HK-2 (cell line): ENCODE measurements around the gene MDGA2.

Source experiments
- DNase-seq: peaks from one replicate; pipeline ENCODE4 v3.0.0-alpha.2; 2018; ENCODE audit not compliant: unreplicated experiment

The MDGA2 gene

DNA sequence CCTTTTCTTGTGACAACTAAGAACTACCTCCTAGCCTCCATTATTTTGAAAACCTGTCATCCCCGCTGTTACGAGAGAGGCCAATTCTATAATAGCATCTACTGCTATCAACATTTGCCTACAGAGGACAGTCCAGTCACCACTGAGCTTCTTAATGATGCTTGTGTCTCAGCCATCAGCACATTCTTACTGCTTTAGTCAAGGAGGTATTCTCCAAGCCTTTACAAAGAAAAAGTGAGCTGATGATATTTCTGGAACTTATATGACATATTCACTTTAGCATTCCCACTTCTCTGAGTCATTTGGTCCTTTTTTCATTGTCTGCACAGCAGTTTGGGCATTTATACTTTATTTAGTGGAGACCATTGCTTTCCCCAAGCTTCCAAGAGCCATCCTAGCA lies 526.1 kb downstream of the MDGA2 start:
- no peak for DNase-seq

DNA sequence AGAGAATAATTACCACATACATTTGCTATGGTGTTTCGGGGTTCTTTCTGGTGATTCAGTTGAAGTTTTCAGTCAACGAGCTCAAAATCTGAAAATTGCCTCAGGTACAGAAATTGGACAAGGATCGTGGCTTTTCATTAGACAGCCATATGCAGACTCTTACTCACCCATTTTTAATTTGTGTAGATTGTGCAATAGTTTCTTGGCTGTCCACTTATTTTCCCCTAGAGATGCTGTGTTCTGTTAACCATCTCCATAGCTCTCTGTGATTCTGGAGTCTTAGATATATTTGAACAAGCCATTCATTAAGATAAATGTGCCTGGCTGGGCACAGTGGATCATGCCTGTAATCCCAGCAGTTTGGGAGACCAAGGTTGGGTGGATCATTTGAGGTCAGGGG lies 526.7 kb downstream of the MDGA2 start:
- DNase-seq = no peak

DNA sequence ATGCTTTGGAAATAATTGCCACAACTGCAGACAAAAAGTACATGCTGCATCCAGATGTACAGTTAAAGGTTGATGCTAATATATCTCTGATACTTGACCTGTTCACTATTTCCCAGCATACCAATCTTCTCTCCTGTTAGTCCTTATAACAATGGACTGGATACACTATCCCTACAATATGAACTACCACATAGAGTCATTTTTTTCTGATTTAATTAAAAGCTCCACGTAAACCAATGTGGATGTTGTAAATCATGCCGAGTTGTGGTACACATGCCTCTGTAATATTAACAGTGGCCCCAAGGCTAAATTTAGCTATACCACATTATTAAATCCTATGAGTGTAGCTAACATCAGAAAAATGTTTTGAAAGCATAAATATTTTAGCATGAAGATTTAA lies 554.8 kb downstream of the MDGA2 start:
- no peak for DNase-seq

DNA sequence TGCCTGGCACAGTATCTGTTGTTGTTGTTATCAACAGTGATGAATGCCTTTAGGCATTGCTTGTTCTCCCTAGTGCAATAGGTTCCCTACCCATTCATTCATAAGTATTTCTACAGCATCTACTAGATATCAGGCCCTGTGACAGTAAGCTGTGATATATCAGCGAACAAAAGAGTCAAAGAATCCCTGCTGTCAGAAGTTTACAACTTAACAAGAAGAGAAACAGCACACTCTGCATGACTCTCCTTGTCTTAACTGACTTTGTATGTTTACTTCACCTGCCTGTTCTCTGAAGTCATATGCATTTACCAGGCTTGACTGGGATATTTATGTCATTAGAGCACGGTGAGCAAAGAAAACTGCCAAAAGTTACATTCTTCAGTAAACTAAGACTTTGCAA lies 571.6 kb downstream of the MDGA2 start:
- no peak for DNase-seq

DNA sequence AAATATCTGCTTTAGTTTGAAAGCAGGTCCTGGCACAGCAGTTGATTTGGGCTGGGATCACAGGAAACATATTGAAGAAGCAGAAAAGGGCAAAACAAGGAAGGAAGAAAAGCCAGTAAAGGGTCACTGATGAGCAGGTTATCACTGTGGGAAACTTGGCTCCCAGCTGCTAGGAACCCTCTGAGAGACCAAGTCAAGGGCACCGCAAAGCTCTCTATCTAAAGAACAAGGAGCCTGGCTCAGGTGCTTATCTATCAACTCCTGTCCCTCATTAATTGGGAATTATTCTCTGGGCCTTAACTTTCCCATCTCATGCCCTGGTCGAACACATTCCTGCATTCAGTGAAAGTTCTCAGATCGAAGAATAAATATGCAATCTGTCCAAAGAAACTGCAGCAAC lies 572.9 kb downstream of the MDGA2 start:
- DNase-seq = no peak

DNA sequence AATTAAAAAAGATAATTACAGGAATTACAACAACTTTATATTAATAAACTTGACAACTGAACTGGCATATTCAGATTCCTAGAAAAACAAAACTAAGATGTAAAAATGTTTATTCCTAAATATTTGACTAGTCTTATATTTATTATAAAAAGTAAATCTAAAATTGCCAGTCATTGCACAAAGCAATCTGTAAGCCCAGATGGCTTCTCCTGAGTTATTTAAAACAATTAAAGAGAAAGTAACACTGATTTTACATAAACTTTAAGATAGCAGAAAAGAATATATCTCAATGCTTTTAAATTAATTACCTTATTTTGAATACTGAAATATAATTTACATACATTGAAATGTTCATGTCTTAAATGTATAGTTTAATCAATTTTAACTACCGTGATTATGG lies 589.7 kb downstream of the MDGA2 start:
- no peak for DNase-seq

DNA sequence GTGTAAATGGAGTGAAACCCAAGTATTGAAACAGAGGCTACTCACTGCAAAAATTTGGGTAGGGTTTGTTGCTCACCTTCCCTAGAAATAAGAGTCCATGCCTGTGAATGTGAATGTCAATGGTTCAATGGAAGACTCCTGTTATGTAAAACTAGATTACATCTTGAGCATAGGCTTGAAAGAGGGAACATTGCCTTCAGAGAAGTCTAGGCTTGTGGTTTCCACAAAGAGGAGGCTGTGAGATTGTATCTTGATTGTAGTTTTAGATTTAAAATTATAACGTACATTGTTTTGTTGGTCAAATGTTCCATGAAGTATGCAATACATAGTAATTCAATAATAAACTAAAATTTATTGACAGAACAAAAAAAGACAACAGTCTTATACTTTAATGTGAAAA lies 610.1 kb downstream of the MDGA2 start:
- no peak for DNase-seq

DNA sequence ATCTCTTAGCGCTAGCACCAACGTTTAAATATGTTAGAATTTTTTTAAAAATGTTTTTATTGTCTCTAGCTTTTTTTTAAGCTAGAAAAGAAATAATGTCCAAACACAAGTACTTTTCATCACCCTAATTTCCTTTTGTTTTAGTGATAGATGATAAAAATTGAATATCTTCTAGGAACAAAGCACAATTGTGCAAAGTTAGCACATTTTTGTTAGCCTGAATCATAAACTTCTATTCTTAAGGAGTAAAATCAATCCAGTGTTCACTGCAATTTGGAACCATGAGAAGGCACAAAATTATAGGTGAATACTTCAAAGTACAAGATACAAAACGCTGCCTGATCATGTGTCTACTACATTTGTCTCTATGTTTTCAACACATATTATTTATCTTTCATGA lies 615.4 kb downstream of the MDGA2 start:
- no peak for DNase-seq

DNA sequence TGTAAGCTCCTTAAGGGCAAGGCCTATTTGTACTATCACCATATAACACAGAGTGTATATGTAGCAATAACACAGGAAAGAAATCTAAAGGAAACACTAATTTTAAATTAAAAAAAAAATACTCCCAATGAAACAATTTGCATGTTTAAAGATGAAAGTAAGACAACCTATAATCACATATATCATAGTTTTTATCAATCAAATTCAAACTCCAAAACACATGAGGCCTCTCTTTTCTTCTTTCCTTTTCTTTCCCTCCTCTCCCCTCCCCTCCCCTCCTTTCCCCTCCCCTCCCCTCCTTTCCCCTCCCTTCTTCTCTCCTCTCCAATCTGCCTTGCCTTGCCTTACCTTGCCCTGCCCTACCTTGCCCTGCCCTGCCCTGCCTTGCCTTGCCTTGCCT lies 618.0 kb downstream of the MDGA2 start:
- DNase-seq = no peak

DNA sequence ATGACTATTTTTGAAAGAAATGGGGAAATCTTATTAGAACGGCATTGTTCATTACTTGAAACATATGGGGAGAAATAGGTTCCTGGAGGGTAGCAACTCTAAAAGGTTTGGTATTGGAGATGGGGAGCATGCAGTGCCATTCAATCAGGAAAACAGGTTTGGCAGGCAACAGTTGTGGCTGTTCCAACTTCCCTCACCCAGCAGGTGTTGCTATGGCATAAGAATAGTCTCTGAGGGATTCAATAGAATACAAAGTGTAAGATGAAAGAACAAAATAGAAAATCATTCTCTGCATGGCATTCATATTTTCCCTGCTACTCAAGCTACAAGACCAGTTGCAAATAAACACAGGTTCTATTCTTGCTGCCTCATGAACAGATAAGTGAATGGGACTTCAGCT lies 630.6 kb downstream of the MDGA2 start:
- no peak for DNase-seq

DNA sequence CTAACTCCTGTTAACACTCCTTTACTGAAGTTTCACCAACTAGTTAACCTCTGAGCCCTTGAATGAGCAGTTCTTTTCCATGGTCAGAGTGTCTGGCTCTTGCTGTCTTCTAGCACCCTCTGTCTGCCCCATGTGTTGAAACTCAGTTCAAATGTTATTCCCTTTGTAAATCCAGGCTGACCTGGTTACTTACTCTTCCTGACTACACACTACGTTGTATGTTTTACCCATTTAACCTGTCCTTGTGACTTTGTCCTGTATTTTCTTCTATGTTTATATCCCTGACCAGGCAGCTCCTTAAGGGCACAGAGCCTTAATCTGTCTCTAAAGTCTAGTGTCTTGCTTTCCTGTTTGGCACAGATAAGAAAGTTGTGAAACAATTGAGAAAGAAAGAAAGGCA lies 634.9 kb downstream of the MDGA2 start:
- DNase-seq = no peak

DNA sequence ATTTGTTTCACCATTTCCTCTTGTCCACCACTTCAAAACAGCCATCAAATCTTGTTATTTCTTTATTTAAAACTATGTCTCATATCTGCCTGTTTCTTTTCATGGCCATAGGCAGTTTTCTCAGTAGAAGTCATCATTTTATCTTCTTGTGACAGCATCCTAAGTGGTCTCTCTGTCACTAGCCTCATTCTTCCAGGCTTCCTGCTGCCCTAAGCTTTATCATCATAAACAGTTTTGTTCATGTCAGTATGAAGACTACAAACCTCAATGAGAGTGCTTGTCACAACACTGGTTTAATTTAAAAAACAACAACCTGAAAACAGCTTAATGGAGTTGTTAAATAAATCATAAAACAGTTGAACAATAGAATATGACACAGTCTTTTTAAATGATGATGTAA lies 636.1 kb downstream of the MDGA2 start:
- DNase-seq = no peak

DNA sequence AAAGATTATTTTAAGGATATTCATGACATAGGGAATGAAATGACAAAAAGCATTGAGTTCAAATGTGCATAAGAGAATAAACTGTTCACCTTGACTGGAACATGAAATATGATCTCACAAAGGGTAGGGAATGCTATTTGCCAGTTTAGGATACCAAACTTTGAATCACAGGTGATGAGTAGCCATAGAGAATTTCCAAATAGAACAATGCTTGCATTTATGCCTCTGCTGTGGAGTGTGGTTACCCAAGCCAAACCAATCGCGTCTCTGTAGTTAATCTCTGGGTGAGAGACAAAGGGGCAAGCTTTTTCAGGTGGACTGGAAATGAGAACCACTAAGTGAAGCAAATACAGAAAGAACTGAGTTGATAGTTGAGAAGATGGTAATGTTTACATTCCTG lies 652.7 kb downstream of the MDGA2 start:
- no peak for DNase-seq

DNA sequence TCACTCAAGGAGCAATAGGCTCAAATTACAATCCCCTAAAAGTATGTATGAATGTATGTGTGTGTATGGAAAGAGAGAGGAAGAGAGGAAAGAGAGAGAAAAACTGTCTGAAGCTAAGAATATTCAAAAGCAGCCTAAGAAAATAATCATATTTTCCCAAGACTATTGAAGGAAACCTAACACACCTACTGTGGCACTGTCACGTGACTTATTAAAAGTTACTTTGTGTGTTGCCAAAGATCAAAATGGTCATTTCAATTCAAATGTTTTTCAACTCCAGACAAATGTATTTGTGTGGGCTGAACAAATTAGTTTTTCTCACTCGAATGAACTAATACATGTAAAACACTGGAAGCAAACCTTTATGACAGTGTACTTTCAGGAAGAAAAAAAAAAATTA lies 654.9 kb downstream of the MDGA2 start:
- no peak for DNase-seq

DNA sequence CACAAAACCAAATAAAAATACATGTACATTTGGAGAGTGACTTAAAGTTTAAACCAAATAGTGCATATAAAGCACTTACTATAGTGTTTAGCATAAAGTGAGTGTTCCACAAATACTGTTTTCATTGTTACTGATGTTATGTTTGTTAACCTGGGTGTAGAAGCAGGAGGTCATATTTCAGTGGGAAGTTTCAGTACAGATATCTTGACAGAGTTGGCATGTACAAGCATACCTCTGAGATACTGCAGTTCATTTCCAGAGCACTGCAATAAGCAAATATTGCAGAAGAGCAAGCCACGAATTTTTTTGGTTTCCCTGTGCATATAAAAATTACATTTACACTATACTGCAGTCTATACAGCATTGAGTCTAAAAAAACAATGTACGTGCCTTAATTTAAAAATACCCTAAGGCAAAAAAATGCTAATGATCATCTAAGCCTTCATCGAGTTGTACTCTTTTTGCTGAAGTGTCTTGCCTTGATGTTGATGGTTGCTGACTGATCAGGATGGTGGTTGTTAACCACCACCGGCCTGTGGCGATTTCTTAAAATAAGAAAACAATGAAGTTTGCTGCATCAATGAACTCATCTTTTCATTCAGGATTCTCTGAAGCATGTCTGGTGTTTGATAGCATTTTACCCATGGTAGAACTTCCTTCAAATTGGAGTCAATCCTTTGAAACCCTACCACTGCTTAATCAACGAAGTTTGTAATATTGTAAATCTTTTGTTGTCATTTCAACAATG lies 662.7 kb downstream of the MDGA2 start:
- DNase-seq = no peak

DNA sequence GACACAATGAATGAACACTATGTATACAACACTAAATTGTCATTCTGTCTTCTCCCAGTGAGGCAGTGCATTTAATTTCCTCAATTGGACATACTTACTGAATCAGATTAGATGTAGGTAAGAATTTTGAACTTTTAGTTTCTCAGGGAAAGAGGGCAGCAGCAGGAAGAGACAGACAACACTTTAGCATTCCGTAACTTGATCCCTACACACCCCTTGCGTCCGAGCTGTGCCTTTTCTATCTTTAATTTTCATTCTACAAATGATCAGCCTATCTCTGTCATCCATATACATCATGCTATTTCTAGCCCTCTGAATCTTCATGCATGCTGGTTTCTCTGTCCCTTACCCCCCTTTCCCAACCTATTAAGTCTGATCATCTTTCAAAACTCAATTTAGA lies 665.8 kb downstream of the MDGA2 start:
- DNase-seq = no peak

DNA sequence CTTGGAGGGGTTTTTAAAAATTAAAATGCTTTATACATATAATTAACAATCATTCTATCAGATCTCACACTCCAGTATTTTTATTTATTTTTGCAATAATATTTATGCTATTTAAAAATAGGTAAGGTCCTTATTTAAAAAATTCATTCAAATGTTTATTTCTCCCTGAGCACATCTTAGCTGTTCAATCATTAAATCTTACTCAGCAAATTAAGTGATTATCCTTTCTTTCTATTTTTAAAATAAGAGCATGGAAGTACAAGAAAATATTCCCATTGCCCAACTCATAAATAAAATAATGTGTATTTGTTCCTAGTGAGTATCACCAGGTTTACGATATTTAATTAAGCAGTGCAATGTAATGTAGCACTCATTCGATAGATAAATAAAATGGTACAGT lies 666.7 kb downstream of the MDGA2 start:
- DNase-seq = no peak

DNA sequence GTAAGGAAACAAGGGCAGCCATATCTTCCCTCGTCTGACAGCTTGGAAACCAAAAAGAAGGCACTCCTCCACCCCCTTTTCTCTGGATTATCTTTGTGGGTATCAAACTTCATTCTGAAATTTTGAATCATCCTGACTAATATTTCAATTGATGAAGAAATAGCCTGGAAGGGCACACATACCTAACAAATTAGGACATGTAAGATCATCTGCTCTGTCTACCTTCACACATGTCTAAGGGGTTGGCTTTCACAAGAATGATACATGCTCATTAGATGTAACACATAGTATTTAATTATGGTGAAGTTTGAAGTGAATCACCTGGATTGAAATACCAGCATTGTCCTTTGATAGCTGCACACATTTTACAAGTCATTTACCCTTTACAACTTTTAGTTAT lies 675.7 kb downstream of the MDGA2 start:
- DNase-seq = no peak

DNA sequence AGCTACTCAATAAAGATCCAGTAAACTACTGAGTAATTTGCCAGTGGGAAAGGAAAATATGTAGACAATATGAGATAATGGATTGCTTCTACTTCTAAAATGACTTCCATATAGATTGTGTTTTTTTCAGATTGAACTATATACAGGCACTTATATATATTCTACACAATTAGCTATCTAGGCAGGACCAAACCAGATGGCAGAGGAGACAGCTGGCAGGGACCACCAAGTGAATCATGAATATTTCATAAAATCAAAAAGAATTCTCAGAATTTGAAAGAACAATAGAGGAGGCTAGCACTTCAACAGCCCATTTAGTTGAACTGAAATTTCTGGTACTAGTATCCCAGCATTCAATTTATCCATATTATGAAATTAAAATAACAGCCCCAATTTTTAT lies 685.8 kb downstream of the MDGA2 start:
- DNase-seq = no peak

DNA sequence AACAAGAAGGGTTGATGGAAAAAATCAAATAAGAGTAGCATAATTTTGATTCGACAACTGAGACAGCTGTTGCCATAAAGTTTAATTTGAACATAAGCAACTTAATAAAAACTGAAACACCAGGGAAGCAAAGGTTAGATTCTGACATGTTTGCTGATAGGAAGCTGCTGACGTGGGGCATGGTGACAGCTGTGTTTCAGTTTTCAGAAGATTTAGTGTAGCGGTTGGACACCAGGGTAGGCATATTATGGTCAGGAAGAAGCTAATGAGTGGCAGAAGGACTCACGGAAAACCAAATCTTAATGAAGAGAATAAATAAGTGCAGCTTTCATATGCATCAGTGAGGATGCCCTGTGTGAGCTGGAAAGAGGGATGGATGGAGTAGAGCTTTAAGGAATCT lies 687.1 kb downstream of the MDGA2 start:
- no peak for DNase-seq

DNA sequence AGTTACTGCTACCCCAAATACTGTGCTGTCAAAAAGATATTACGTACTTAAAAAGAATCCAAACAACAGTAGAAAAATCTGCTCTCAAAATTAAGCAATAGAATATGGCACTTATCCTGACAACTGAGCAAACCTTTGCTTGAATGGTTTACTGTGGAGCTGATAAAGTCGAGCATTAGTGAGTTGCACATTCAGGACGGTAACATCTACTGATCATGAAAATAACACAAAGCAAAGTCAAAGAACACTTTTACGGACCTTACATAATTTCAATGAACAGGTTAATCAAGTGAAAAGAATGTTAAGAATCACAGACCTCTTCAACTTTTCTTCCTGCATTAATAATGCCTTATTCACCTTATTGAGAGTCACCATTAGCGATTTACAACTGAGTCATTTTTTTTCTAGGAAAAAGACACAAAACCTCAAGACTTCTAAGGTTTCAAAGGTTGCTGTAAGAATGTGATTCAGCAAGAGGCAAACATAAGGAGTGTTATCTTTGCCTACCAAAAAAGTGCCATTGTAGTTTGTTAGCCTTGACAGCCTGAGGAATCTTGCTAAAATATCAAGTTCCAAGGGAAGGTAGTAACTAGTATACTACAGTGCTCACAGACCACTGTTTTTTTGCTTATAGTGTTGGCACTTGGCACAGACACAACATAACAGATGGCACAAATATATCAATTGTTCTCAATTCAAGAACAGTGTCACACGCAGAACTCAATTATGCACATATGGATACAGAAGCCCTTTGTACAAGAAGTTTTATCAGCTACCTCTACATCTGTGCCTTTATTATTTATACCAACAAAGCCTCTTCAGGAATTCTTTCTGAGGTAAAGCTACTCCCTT lies 689.6 kb downstream of the MDGA2 start:
- no peak for DNase-seq

DNA sequence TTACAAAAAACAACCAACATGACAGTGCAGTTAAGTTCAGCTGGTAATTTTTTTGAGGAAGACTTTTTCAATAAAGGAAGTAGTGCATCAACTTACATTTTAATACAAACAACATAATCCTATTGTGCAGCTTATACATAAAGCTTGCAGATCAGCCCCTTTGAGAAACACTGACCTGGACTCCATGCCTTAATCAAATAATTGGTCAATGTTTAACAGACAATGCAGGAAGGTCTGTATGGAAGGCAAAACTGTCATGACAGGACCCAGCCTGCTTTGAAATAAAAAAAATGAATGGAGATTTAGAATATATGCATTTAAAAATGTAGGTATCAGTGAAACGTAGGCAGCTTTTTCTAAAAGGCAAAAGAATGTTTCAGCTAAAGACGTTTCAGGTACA lies 702.1 kb downstream of the MDGA2 start:
- DNase-seq = no peak

DNA sequence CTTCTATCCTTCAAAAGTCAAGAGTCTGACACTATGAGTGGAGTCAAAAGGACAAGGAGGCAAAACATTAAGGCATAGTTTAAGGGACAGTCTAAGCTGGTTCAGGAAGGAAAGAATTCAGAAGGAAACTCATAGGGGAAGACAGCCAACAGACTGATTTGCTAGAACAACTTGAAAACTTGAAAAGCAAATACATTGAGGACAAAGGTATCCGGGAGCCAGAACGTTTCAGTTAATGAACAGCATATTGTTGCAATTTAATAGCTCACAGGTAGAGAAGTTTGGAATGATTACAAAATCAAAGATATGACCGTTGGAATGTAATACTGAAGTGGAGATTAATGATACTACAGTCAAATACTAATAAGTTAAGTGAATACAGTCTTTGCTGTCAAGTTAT lies 711.0 kb downstream of the MDGA2 start:
- DNase-seq = no peak

DNA sequence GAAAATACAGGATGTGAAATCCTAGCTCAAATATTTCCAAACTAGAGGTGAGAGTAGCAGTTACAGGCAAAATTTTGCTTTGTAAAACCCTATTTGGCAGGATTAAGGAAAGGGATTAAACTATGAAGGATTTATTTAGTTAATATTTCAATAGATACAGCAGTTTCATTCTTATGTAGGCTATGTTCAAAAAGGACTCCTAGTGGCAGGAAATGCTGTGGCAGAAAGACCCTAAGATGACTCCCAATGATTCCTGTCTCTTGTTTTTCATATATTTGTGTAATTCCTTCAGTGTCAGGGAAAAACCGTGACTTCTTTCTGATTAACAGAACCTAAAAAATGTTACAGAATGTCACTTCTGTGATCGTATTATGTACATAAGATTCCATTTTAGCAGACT lies 724.3 kb downstream of the MDGA2 start:
- DNase-seq = no peak
